GM18519 (cell line): ENCODE results near the gene NPAT.

ENCODE experiments used
- ATAC-seq: cut with Tn5 transposase; IDR thresholded peaks from one replicate; pipeline ENCODE4 v1.9.1; 2021; ENCODE audit warnings: mild to moderate bottlenecking, moderate library complexity; ENCODE audit not compliant: unreplicated experiment, low FRiP score

Gene NPAT

DNA sequence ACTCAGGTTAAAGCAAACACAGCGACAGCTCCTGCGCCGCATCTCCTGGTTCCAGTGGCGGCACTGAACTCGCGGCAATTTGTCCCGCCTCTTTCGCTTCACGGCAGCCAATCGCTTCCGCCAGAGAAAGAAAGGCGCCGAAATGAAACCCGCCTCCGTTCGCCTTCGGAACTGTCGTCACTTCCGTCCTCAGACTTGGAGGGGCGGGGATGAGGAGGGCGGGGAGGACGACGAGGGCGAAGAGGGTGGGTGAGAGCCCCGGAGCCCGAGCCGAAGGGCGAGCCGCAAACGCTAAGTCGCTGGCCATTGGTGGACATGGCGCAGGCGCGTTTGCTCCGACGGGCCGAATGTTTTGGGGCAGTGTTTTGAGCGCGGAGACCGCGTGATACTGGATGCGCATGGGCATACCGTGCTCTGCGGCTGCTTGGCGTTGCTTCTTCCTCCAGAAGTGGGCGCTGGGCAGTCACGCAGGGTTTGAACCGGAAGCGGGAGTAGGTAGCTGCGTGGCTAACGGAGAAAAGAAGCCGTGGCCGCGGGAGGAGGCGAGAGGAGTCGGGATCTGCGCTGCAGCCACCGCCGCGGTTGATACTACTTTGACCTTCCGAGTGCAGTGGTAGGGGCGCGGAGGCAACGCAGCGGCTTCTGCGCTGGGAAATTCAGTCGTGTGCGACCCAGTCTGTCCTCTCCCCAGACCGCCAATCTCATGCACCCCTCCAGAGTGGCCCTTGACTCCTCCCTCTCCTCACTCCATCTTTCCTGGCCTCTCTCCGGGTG, at the start of gene NPAT, which contains the start of gene ATM:
Gene NPAT (minus strand): TSS at position 65 of the 774 bp plus-strand sequence. CDS start 102 bp downstream, outside the sequence.
Gene ATM (plus strand): TSS at position 494 of the 774 bp plus-strand sequence. CDS start 4,558 bp downstream, outside the sequence.
- ATAC-seq: peak; percentile 55

DNA sequence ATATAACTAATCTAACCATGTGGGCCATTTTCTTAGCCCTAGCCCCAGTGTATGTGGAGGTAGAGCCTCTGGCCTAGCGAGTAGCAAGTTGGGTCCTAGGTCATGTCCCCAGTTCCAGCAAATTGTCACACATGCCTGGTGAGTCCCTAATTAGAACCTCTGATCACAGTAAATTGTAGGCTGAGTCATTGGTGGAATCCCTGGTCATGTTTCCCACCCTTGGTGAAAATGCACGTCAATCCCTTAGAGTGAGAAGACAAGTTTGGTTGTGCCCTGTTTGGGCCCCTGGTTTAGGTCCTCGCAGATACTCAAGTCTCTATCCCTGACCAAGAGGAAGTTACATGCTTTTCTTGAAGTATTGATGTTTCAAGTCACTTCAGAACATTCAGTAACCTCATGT, 47.1 kb upstream of the NPAT start:
- ATAC-seq: no peak

DNA sequence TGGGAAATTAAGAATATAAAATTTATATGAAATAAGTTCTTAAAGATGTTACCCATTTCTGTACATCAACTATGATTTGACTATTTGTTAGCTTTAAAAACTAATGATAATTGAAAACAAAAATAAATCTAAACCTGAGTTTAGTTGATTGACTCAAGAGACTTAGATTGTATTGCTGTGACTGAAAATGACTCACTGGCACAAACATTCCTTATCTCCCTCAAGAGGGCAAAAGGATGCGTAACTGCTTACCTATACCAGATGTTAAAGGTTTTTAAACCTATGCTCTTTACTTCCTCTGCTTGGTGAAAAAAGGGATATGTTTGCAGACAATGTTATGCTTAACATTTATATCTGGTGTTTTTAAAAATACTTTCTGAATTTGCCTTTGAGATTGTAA, 30.7 kb upstream of the NPAT start:
- no peak for ATAC-seq

DNA sequence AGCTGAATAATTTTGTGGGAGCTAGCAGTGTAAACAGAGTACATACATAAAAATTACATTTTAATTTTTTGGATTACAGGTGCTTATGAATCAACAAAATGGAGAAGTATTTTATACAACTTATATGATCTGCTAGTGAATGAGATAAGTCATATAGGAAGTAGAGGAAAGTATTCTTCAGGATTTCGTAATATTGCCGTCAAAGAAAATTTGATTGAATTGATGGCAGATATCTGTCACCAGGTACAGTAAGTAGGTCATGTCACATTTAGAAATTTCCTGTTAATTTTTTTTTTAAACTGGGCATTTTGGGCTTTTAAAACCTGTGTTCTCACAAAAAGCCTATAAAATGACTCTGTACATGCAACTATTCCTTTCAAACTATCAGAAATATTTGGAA, 24.4 kb upstream of the NPAT start:
- no peak for ATAC-seq

DNA sequence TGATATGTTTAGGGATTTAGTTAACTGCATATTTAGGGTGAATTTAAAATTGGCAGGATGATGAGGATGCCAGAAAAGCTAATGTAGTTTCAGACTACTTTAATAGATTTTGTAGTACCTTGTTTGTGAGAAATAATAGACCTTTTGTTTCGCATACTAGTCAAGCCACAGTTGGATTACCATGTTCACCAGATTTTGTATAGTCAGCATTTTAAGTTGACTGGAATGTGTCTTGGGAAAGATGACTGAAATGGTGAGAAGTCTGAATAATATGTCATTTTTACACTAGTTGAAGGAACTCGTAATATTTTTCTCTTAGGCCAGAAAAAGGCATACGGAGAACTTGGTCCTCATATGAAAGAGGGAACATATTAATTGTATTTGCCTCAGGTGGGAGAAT, 23.9 kb upstream of the NPAT start:
- ATAC-seq: no peak

DNA sequence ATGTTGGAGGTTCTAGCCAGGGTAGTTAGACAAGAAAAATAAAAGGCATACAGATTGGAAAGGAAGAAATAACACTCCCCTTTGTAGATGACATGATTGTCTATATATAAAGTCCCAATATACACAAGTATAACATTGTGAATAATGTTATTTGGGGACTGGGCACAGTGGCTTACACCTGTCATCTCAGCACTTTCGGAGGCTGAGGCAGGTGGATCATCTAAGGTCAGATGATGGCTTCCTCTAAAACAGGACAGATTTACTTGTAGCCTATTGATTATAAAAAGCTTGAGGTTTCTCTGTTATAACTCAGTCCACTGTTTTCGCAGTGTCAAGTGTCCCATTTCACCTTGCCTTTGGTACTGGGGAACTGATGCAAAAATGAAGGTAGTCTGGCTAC, 20.0 kb upstream of the NPAT start:
- no peak for ATAC-seq

DNA sequence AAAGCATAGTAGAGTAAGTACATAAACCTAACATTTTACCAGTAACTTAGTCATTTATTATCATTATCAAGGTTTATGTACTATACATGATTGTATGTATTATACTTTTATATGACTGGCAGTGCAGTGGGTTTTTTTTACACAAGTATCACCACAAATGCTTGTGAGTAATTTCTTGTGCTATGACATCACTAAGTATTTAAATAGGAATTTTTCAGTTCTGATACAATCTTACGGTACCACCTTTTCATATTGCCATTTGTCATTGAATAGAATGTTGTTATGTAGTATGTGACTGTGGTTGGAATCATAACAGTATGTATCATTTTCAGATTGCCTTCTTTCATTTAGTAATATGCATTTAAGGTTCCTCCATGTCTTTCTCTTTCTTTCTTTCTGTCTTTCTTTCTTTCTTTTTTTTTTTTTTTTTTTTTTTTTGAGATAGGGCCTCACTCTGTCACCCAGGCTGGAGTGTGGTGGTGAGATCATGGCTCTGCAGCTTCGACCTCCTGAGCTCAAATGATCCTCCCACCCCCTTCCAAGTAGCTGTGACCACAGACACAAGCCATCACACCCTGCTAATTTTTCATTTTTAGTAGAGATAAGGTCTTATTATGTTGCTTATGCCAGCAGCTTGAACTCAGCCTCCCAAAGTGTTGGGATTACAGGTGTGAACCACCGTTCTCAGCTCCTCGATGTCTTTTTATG, 19.0 kb upstream of the NPAT start:
- ATAC-seq: no peak

DNA sequence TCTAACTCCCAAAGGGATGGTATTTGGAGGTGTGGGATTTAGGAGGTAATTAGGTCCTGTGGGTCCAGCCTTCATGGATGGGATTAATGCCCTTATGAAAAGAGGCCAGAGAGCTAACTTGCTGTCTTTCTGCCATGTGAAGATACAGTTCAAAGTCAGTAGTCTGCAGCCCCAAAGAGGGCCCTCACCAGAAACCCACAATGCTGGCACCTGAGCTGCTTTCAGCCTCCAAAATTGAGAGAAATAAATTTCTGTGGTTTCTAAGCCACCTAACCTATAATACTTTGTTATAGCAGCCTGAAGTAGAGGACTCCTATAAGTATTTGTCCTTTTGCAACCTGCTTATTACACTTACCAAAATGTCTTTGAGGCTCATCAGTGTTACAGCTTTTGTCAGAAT, 16.6 kb upstream of the NPAT start:
- ATAC-seq: no peak

DNA sequence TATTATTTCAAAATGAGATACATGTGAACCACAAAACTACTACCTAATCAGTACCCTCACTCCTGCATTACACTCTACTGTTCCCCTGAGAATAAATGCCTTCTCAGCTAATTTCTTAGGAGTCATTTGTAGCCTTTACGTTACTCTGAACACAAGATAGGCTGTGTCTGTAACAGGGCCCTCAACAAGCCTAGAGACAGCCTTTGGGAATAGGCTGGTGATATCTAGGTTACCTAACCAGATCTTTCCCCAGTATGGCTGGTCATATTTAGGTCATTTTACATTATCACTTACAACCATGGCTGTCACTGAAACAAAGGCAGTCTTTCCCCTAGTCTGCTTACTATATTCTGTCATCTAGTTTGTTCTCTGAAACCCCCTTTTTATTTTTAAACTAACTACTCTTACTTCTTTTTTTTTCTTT, 14.6 kb upstream of the NPAT start:
- ATAC-seq: peak; percentile 49

DNA sequence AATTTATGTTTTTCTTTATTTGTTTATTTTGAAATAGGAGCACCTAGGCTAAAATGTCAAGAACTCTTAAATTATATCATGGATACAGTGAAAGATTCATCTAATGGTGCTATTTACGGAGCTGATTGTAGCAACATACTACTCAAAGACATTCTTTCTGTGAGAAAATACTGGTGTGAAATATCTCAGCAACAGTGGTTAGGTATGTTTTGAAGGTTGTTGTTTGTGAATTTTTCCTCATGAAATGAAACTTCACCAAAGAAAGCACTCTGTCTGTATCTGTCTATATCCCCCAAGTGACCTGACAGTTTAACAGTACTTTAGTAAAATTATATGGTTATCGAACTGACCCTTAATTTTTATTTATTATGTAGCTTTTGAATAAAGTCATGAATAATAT, 13.2 kb upstream of the NPAT start:
- no peak for ATAC-seq

DNA sequence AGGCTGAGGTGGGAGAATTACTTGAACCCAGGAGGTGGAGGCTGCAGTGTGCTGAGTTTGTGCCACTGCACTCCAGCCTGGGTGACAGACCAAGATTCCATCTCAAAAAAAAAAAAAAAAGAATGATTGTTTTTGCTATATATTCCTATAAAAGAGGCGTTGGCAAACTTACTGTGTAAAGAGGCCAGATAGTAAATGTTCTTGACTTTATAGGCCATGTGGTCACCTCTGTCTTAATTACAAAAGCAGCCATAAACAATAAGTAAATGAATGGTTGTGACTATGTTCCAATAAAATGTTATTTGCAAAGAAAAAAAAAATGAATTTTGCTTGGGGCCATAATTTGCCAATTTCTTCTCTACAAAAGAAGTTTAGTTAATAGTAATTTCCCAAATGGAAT, 12.8 kb upstream of the NPAT start:
- ATAC-seq: no peak

DNA sequence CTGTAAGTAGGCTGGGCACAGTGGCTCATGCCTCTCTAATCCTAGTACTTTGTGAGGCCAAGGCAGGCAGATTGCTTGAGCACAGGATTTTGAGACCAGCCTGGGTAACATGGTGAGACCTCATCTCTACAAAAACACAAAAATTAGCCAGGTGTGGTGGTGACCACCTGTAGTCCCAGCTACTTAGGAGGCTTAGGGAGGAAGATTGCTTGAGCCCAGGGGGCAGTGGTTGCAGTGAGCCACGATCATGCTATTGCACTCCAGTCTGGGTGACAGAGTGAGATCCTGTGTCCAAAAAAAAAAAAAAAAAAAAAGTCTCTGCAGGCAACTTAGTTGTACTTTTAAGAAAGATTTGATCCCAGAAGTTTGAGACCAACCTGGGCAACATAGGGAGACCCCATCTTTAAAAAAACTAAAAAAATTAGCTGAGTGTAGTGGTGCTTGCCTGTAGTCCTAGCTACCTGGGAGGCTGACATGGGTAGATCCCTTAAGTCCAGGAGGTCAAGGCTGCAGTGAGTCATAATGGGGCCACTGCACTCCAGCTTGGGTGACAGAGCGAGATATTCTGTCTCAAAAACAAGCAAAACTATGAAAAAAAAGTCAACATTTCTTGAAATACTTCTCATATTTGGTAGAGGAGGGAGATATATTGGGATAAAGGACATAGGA, 11.0 kb upstream of the NPAT start:
- ATAC-seq: no peak

DNA sequence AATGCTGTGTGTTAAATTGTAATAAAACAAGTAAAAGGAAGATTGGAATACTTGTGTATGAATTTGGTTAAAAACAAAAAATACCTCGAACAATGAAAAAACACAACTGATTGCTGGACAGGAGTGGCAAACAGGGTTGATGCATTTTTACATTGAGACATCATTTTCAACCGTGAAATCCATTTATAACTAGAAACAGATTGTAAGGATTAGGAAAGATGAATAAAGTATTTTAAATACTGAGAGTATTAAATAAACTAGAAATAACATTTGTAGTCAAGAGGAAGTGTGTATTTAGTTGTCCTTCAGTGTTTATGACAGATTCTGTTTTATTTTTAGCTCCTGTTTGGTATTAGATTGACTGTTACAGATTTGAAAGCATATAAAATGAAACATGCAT, 5.8 kb upstream of the NPAT start:
- ATAC-seq: no peak

DNA sequence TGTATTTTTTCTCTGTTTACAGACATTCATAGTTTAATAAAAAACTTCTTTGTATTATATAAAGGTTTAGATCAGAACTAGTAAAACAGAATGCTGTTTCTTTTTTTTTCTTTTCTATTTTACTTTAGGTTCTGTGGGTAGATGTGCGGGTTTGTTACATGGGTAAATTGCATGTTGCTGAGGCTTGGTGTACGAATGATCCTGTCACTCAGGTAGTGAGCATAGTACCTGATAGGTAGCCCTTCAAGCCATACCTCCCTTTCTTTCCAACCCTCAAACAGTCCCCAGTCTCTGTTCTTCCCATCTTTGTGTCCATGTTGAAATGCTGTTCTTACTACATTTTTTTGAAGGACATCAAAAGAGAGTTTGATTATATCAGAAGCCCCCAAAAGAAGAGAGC, 3.6 kb upstream of the NPAT start:
- ATAC-seq: no peak

DNA sequence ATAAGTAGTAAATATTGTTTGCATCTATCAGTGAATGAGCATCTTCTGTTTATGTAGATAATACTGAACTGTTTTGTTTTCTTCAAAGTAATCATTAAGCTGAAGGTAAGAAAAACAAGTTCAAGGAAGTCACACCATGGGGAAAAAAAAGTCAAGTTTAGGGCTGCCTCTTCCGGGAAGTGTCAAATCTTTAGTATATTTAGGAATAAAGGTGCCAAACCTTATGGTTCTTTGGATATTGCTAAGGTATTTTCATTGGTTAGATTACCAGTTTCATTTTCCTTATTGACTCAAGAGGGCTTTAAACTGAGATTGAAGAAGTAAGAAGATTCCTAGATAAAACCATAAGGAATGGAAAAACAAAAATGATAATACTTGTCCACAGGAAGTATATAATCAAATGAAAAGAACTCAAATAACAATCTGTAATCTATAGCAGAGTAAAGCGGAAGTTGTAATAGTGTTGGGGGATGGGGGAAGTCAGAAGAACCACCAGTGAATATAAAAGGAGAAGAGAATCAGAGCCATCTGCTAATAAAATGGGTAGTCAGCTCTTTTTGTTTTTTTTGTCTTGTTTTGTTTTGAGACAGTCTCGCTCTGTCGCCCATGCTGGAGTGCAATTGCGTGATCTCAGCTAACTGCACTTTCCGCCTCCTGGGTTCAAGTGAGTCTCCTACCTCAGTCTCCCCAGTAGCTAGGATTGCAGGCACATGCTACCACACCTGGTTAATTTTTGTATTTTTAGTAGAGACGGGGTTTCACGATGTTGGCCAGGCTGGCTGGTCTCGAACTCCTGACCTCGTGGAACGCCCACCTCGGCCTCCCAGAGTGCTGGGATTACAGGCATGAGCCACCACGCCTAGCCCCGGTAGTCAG, 2.7 kb upstream of the NPAT start:
- no peak for ATAC-seq

DNA sequence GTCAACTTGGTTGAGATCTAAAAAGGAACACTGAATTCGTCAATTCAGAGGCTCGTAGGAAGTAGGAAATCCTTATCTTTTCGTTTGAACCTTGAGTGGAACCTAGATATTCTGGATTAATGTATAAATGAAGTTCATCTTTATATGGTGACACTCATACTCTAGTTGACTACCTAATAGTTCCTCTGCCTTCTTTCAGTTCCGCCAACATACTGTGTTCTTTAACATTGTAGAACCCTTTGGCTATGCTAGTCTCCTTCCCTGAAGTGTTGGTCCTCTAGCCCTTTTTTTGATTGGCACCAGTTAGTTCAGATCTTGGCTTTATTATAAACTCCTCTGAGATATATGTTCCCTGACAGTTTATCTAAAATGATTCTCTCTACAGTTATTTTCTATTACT, 1.9 kb upstream of the NPAT start:
- ATAC-seq: no peak

DNA sequence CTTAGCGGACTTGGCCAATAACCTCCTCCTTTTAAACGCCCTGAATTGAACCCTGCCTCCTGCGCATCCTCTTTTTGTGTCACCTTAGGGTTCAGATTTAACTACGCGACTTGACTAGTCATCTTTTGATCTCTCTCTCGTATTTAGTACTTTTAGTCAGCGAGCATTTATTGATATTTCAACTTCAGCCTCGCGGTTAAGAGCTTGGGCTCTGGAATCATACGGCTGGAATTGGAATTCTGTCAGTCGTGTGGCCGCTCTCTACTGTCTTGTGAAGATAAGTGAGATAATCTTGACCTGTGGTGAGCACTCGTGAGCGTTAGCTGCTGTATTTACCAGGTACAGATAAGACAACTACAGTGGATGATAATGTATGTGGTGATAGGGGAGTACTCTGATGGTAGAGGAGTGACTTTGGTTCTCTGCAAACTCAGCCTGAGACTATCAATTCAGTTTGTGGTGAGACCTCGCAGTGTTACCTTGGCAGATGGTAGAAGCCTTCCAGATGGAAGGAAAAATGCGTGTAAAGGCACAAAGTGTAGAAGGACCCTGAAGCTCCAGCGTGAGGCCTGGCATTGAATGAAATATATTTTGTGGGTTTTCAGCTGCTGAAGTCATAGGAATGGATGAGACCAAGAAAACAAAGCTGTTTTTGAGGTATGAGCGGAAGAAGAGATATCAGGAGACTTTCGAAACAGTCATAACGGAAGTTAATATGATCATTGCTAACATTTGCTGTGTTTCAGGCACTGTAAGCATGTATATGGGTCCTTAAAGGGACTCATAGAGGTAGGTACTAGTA, 1.1 kb upstream of the NPAT start:
- peak; percentile 38 for ATAC-seq

DNA sequence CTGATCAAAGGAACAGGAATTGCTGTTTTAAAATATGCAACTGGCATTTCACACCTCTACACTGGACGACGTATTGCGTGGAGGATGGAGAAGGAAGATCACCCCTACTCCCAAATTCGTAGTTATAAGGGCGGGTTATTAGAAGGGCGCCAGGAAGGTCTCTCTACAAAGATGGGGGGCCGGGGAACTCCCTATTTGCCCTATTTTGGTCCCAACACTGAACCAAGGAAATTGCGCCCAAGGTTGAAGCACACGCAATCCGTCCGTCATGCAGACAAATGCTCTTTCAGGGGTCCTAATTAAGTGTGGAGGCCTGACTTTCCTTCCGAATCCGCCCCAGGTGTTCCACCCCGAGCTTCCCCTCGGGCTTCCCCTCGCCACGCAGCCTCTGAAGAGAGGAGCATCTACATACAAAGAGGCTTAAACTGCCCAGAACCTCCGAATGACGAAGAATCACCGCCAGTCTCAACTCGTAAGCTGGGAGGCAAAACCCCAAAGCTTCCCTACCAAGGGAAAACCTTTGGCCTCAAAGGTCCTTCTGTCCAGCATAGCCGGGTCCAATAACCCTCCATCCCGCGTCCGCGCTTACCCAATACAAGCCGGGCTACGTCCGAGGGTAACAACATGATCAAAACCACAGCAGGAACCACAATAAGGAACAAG, 396 bp downstream of the NPAT start:
- ATAC-seq: no peak

DNA sequence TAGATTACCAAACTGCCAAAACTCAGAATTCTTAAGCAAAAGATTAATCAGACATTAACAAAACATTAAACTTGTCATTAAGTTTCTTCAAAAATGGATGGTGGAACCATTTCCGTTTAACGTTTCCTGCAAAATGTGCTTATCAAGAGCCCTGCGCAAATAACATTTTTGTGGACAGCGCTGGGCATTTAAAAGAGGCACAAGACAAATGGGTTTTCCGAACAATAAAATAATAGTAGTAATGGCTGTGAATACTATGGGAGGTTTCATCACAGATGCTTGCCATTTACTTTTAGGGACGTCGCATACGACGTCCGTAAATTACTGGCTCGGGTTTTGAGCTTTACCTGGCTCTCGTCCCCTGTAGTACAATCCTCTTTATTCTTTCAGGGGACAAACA, 1.1 kb downstream of the NPAT start:
- ATAC-seq: no peak
